ENCODE measurements around the gene SERPIND1. TPM values are rescaled to one million over a fixed set of nuclear protein-coding genes. Genes with fewer than 3 reads are reported as not detected.

SERPIND1 gene
- total and polyA plus RNA-seq, 2 donors (not counting 1 experiment from before 2014, with no cell fraction given), result not detected

- H3K27me3 Mint-ChIP-seq, result no peaks in the 10 kb centered on the region
- H3K4me2 ChIP-seq (replicated peaks; ENCODE audit: low read depth, low read length, poor library complexity, severe bottlenecking), result no peak overlapping the region
- no peak overlapping the region for H2AFZ ChIP-seq (ENCODE audit: insufficient read depth, low read depth, low read length, poor library complexity, severe bottlenecking)
- intact Hi-C loops (cut with micrococcal nuclease), result no loop called here
- H3K4me1 Mint-ChIP-seq, result peaks cover 11% of the 10 kb centered on the region
- no peak overlapping the region for H3K27ac Mint-ChIP-seq
- H3K9ac ChIP-seq (ENCODE audit: low read length), result no peak overlapping the region
- TF ChIP-seq CTCF (IDR thresholded peaks at IDR 0.05), result no peak
- TF ChIP-seq EZH2 (IDR thresholded peaks at IDR 0.05; ENCODE audit: borderline replicate concordance, insufficient read depth, low read depth, low read length, poor library complexity, severe bottlenecking), result no peak
- H3K36me3 ChIP-seq (replicated peaks in 1 of 2; ENCODE audit: control extremely low read depth in 1 of 2, control insufficient read depth in 1 of 2, extremely low read depth in 1 of 2, insufficient read depth in 2 of 2, low read length in 1 of 2), result peaks cover 0 to 41% of the 10 kb centered on the region in 2 experiments
- ChIA-PET CTCF (no interaction called here), POLR2A (no interaction called here)
- H3K4me3 Mint-ChIP-seq, result no peak overlapping the region
- no peaks in the 10 kb centered on the region for H4K20me1 ChIP-seq (ENCODE audit: control insufficient read depth, insufficient read depth, low read length, poor library complexity, severe bottlenecking)
- ATAC-seq (ENCODE audit: low read depth) (no peak), DNase-seq (no peak)
- no peak overlapping the region for H3K4me3 ChIP-seq (ENCODE audit: control extremely low read depth in 1 of 5, extremely low read depth in 1 of 5, insufficient read depth in 1 of 5, low read depth in 2 of 5, low read length in 4 of 5)
- 91% methylated on average over 5 of the region's 5 CpGs for WGBS (ENCODE audit: insufficient coverage)
- H3K9me3 Mint-ChIP-seq (ENCODE audit: insufficient read depth), result no peaks in the 10 kb centered on the region
- H3K9me3 ChIP-seq (ENCODE audit: control extremely low read depth in 1 of 3, control insufficient read depth in 2 of 3, insufficient read depth in 1 of 3, low read length in 2 of 3), result no peaks in the 10 kb centered on the region
- H3K79me2 ChIP-seq (ENCODE audit: control insufficient read depth, insufficient read depth, low read length), result peaks cover 2% of the 10 kb centered on the region
- peaks cover 7 to 9% of the 10 kb centered on the region in 2 donors for H3K4me1 ChIP-seq (ENCODE audit: control insufficient read depth in 2 of 2, insufficient read depth in 2 of 2, low read length in 2 of 2)
- no peaks in the 10 kb centered on the region for H3K27me3 ChIP-seq (replicated peaks in 1 of 4; ENCODE audit: control extremely low read depth in 1 of 4, control insufficient read depth in 3 of 4, insufficient read depth in 4 of 4, low read length in 3 of 4)
- no peak overlapping the region for H3K27ac ChIP-seq (ENCODE audit: low read length in 2 of 2)
Observed at GRCh38 chr22:20779818-20780158, 5.9 kb downstream of the SERPIND1 start.

- no peak overlapping the region for H3K27ac Mint-ChIP-seq
- no peaks in the 10 kb centered on the region for H4K20me1 ChIP-seq (ENCODE audit: control insufficient read depth, insufficient read depth, low read length, poor library complexity, severe bottlenecking)
Observed at GRCh38 chr22:20781272-20781990, 7.5 kb downstream of the SERPIND1 start.

More at GRCh38 chr22:20781272-20781990, 7.5 kb downstream of the SERPIND1 start:
- ChIA-PET POLR2A (no interaction called here), CTCF (interaction anchor here (0.8 kb wide), 2 partner anchors 40 to 188 kb away, joined by 3 to 4 read pairs; no protein-coding TSS in a partner anchor)
- WGBS (ENCODE audit: insufficient coverage), result 97% methylated on average over 4 of the region's 11 CpGs
- H3K4me3 ChIP-seq (ENCODE audit: control extremely low read depth in 1 of 5, extremely low read depth in 1 of 5, insufficient read depth in 1 of 5, low read depth in 2 of 5, low read length in 4 of 5), result no peak overlapping the region
- Mint-ChIP-seq H3K27me3 (no peaks in the 10 kb centered on the region), H3K4me1 (peaks cover 11% of the 10 kb centered on the region), H3K9me3 (ENCODE audit: insufficient read depth) (no peaks in the 10 kb centered on the region), H3K4me3 (no peak overlapping the region)
- TF ChIP-seq EZH2 (IDR thresholded peaks at IDR 0.05; ENCODE audit: borderline replicate concordance, insufficient read depth, low read depth, low read length, poor library complexity, severe bottlenecking) (no peak), CTCF (IDR thresholded peaks at IDR 0.05) (no peak)
- H3K36me3 ChIP-seq (replicated peaks in 1 of 2; ENCODE audit: control extremely low read depth in 1 of 2, control insufficient read depth in 1 of 2, extremely low read depth in 1 of 2, insufficient read depth in 2 of 2, low read length in 1 of 2), result peaks cover 0 to 41% of the 10 kb centered on the region in 2 experiments
- peaks cover 7 to 9% of the 10 kb centered on the region in 2 donors for H3K4me1 ChIP-seq (ENCODE audit: control insufficient read depth in 2 of 2, insufficient read depth in 2 of 2, low read length in 2 of 2)
- no peak overlapping the region for H3K9ac ChIP-seq (ENCODE audit: low read length)
- no peak overlapping the region for H3K4me2 ChIP-seq (replicated peaks; ENCODE audit: low read depth, low read length, poor library complexity, severe bottlenecking)
- intact Hi-C loops (cut with micrococcal nuclease), result no loop called here
- no peaks in the 10 kb centered on the region for H3K27me3 ChIP-seq (replicated peaks in 1 of 4; ENCODE audit: control extremely low read depth in 1 of 4, control insufficient read depth in 3 of 4, insufficient read depth in 4 of 4, low read length in 3 of 4)
- H3K9me3 ChIP-seq (ENCODE audit: control extremely low read depth in 1 of 3, control insufficient read depth in 2 of 3, insufficient read depth in 1 of 3, low read length in 2 of 3), result no peaks in the 10 kb centered on the region
- no peak for ATAC-seq (ENCODE audit: low read depth)
- no peak overlapping the region for H3K27ac ChIP-seq (ENCODE audit: low read length in 2 of 2)
- no peak for DNase-seq
- H2AFZ ChIP-seq (ENCODE audit: insufficient read depth, low read depth, low read length, poor library complexity, severe bottlenecking), result no peak overlapping the region
- H3K79me2 ChIP-seq (ENCODE audit: control insufficient read depth, insufficient read depth, low read length), result peaks cover 2% of the 10 kb centered on the region
